SK-N-SH treated with all-trans-retinoic acid at 6 μM for 48 hours (cell line): ENCODE data around the gene PRODH2.

Source experiments
- ATAC-seq: fragments of 200-7000 bp; cut with Tn5 transposase; 3 replicates; pipeline ENCODE4 v1.9.1; 2020; ENCODE audit warnings: mild to moderate bottlenecking, moderate library complexity
- ARNTL ChIP-seq: fragments of 450-650 bp; formaldehyde crosslinking; IDR thresholded peaks from 2 replicates; pipeline ENCODE4 v1.5.0; 2020; ENCODE audit warnings: low read depth, mild to moderate bottlenecking, moderate library complexity, borderline replicate concordance
- BACH2 ChIP-seq: fragments of 250-450 bp; sonication (Bioruptor Pico); IDR thresholded peaks from 2 replicates; pipeline ENCODE4 v1.9.0; 2021; ENCODE audit warnings: mild to moderate bottlenecking, borderline replicate concordance
- CREB5 ChIP-seq: fragments of 250-450 bp; sonication (Bioruptor Pico); IDR thresholded peaks from 2 replicates; pipeline ENCODE4 v1.5.1; 2020; ENCODE audit warnings: low read depth, mild to moderate bottlenecking, moderate library complexity
- CSDC2 ChIP-seq: fragments of 250-450 bp; sonication (Bioruptor Pico); IDR thresholded peaks from 2 replicates; pipeline ENCODE4 v1.5.0; 2020; ENCODE audit warnings: mild to moderate bottlenecking, moderate library complexity
- CSRNP3 ChIP-seq: fragments of 250-450 bp; sonication (Bioruptor Pico); IDR thresholded peaks from 2 replicates; pipeline ENCODE4 v1.5.1; 2021; ENCODE audit warnings: mild to moderate bottlenecking, moderate library complexity
- GLIS3 ChIP-seq: fragments of 250-450 bp; sonication (Bioruptor Pico); IDR thresholded peaks from 2 replicates; pipeline ENCODE4 v1.5.0; 2020; ENCODE audit warnings: mild to moderate bottlenecking, moderate library complexity
- ISL1 ChIP-seq: fragments of 250-450 bp; sonication (Bioruptor Pico); IDR thresholded peaks from 2 replicates; pipeline ENCODE4 v2.1.2; 2022; ENCODE audit warnings: mild to moderate bottlenecking, moderate library complexity
- OSR1 ChIP-seq: fragments of 250-450 bp; sonication (Bioruptor Pico); IDR thresholded peaks from 2 replicates; pipeline ENCODE4 v1.8.0; 2022; ENCODE audit warnings: moderate library complexity, mild to moderate bottlenecking, inconsistent platforms
- PPARA ChIP-seq: fragments of 250-450 bp; sonication (Bioruptor Pico); IDR thresholded peaks from 2 replicates; pipeline ENCODE4 v1.5.0; 2020; ENCODE audit warnings: mild to moderate bottlenecking, borderline replicate concordance
- RARB ChIP-seq: fragments of 250-450 bp; sonication (Bioruptor Pico); IDR thresholded peaks from 2 replicates; pipeline ENCODE4 v1.8.0; 2021; ENCODE audit warnings: mild to moderate bottlenecking, moderate library complexity
- SNAI2 ChIP-seq: fragments of 250-450 bp; sonication (Bioruptor Pico); IDR thresholded peaks from 2 replicates; pipeline ENCODE4 v1.5.0; 2020; ENCODE audit warnings: mild to moderate bottlenecking, moderate library complexity
- TCF4 ChIP-seq: fragments of 250-450 bp; sonication (Bioruptor Pico); IDR thresholded peaks from 2 replicates; pipeline ENCODE4 v1.8.0; 2021; ENCODE audit warnings: mild to moderate bottlenecking, moderate library complexity, borderline replicate concordance
- TOX ChIP-seq: fragments of 250-450 bp; sonication (Bioruptor Pico); IDR thresholded peaks from 2 replicates; pipeline ENCODE4 v1.8.0; 2021; ENCODE audit warnings: mild to moderate bottlenecking, moderate library complexity, borderline replicate concordance
- TSHZ2 ChIP-seq: fragments of 250-450 bp; sonication (Bioruptor Pico); IDR thresholded peaks from 2 replicates; pipeline ENCODE4 v1.5.0; 2020; ENCODE audit warnings: mild to moderate bottlenecking, moderate library complexity
- ZC3H10 ChIP-seq: fragments of 250-450 bp; sonication (Bioruptor Pico); IDR thresholded peaks from 2 replicates; pipeline ENCODE4 v1.5.1; 2021; ENCODE audit warnings: mild to moderate bottlenecking, moderate library complexity
- ZFP3 ChIP-seq: fragments of 250-450 bp; sonication (Bioruptor Pico); IDR thresholded peaks from 2 replicates; pipeline ENCODE4 v1.5.0; 2020; ENCODE audit warnings: mild to moderate bottlenecking, moderate library complexity
- ZFP30 ChIP-seq: fragments of 450-650 bp; formaldehyde crosslinking; IDR thresholded peaks from 2 replicates; pipeline ENCODE4 v1.5.0; 2022; ENCODE audit warnings: mild to moderate bottlenecking, moderate library complexity
- ZNF565 ChIP-seq: fragments of 450-650 bp; formaldehyde crosslinking; conservative IDR thresholded peaks from 2 replicates; pipeline ENCODE4 v1.5.0; 2020; ENCODE audit warnings: low read depth, mild to moderate bottlenecking, moderate library complexity
- ZNF70 ChIP-seq: fragments of 450-650 bp; formaldehyde crosslinking; IDR thresholded peaks from 2 replicates; pipeline ENCODE4 v1.5.0; 2020; ENCODE audit warnings: mild to moderate bottlenecking, moderate library complexity
- ZNF8 ChIP-seq: fragments of 450-650 bp; formaldehyde crosslinking; IDR thresholded peaks from 2 replicates; pipeline ENCODE4 v1.5.0; 2020; ENCODE audit warnings: mild to moderate bottlenecking, moderate library complexity
- TF ChIP-seq, protein P1 (sequence below): fragments of 250-450 bp; sonication (Bioruptor Pico); IDR thresholded peaks from 2 replicates; pipeline ENCODE4 v1.8.0; 2021; ENCODE audit warnings: low read depth, mild to moderate bottlenecking, moderate library complexity, borderline replicate concordance

Gene PRODH2

GRCh38 chr19:35847911-35848310 lies 35.3 kb upstream of the PRODH2 start:
- TF ChIP-seq ZFP3 (CRISPR knock-in tag): no peak
- no peak for ATAC-seq

DNA sequence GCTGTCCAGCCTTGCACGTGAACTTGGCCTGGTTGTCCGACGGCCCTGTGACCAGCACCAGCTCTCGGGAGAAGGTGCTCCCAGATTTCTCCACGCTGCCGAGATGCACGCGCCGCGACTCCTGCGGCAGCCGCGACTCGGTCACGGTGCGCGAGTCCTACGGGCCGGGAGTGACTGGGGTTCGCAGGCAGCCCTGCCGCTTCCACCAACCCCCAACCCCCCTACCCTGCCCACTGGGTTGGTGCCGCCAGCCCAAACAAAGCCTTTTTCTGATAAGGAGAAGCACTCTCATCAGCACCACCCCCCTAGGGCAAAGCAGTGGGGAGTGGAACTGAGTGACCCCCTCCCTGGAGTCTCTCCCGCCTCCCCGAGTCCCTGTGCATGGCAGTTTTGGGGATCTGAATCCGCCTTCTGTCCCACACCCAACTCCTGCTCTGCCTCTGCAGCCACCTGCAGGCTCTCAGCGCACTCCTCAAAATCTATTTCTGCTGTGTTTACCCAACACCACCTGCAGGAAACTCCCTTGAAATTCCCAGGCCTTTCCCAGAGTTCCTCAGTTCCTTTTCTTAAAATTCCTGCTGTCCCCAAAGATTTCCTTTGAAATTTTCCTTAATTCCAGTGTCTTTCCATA lies 33.5 kb upstream of the PRODH2 start:
- TF ChIP-seq CSRNP3: no peak
- TF ChIP-seq ISL1 (CRISPR knock-in tag): no peak
- TF ChIP-seq ZFP30 (CRISPR knock-in tag): no peak
- no peak for TF ChIP-seq ZFP3 (CRISPR knock-in tag)
- no peak for TF ChIP-seq TSHZ2 (CRISPR knock-in tag)
- no peak for TF ChIP-seq SNAI2
- TF ChIP-seq ZNF8 (CRISPR knock-in tag): no peak
- no peak for TF ChIP-seq TOX (CRISPR knock-in tag)
- no peak for TF ChIP-seq ARNTL (CRISPR knock-in tag)
- no peak for TF ChIP-seq TCF4 (CRISPR knock-in tag)
- TF ChIP-seq, protein P1, sequence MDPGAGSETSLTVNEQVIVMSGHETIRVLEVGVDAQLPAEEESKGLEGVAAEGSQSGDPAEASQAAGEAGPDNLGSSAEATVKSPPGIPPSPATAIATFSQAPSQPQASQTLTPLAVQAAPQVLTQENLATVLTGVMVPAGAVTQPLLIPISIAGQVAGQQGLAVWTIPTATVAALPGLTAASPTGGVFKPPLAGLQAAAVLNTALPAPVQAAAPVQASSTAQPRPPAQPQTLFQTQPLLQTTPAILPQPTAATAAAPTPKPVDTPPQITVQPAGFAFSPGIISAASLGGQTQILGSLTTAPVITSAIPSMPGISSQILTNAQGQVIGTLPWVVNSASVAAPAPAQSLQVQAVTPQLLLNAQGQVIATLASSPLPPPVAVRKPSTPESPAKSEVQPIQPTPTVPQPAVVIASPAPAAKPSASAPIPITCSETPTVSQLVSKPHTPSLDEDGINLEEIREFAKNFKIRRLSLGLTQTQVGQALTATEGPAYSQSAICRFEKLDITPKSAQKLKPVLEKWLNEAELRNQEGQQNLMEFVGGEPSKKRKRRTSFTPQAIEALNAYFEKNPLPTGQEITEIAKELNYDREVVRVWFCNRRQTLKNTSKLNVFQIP (CRISPR knock-in tag): no peak
- TF ChIP-seq ZC3H10 (CRISPR knock-in tag): no peak
- TF ChIP-seq OSR1 (CRISPR knock-in tag): no peak
- no peak for TF ChIP-seq PPARA
- ATAC-seq: no peak

- ATAC-seq: peak; percentile 47
- TF ChIP-seq ZC3H10 (CRISPR knock-in tag) (no peak), CSDC2 (CRISPR knock-in tag) (no peak), SNAI2 (no peak), ZNF8 (CRISPR knock-in tag) (no peak), RARB (no peak), ISL1 (CRISPR knock-in tag) (no peak), ZFP30 (CRISPR knock-in tag) (no peak)
- TF ChIP-seq, protein P1 (CRISPR knock-in tag): no peak
Observed at GRCh38 chr19:35845215-35846037, 32.8 kb upstream of the PRODH2 start.

DNA sequence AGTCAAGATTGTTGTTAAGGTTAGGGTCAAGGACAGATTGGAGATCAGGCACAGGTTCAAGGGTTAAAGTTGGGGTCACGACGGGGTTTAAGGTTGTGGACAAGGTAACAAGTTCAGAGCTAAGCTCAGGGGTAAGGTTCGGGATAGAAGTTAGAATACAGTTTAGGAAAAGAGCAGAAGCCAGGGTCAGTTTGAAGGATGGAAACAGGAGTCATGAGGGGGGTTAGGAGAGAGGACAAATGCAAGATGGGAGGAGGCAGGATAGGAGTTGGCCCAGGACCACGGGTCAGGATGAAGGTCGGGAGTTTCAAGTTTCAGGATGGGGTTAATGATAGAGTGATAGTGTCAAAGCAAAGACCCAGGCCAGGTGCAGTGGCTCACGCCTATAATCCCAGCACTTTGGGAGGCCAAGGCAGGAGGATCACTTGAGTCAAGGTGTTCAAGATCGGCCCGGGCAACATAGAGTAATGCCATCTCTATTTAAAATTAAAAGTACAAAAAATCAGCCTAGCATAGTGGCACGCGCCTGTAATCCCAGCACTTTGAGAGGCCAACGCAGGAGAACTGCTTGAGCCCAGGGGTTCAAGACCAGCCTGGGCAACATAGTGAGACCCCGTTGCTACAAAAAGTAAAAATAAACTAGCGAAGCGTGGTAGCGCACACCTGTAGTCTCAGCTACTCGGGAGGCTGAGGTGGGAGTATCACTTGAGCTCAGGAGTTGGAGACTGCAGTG lies 32.0 kb upstream of the PRODH2 start:
- no peak for ATAC-seq
- no peak for TF ChIP-seq RARB
- no peak for TF ChIP-seq BACH2
- no peak for TF ChIP-seq ISL1 (CRISPR knock-in tag)
- TF ChIP-seq GLIS3: no peak
- no peak for TF ChIP-seq TCF4 (CRISPR knock-in tag)
- no peak for TF ChIP-seq ZFP30 (CRISPR knock-in tag)
- no peak for TF ChIP-seq ZNF8 (CRISPR knock-in tag)
- TF ChIP-seq ZNF565 (CRISPR knock-in tag): no peak
- TF ChIP-seq CREB5 (CRISPR knock-in tag): no peak
- no peak for TF ChIP-seq TOX (CRISPR knock-in tag)
- no peak for TF ChIP-seq ARNTL (CRISPR knock-in tag)
- no peak for TF ChIP-seq ZFP3 (CRISPR knock-in tag)
- no peak for TF ChIP-seq ZNF70 (CRISPR knock-in tag)
- no peak for TF ChIP-seq CSRNP3
- TF ChIP-seq ZC3H10 (CRISPR knock-in tag): no peak
- TF ChIP-seq OSR1 (CRISPR knock-in tag): no peak
